Urothelium cell line (cell line): ENCODE results near the gene COL23A1.
"Not testable (repeated sequence)": the region's sequence is repeated elsewhere in the genome, so short reads cannot be mapped to it uniquely, and the experiment has no call there.

Experiments
- DNase-seq: peaks from one replicate; pipeline ENCODE4 v3.0.0; 2011; ENCODE audit warnings: low spot score, mixed read lengths
- FAIRE-seq: peaks from 2 replicates; lab custom pipeline; 2011; peaks lifted over from hg19 to GRCh38; lab: Jason Lieb, UNC

Gene COL23A1

DNA sequence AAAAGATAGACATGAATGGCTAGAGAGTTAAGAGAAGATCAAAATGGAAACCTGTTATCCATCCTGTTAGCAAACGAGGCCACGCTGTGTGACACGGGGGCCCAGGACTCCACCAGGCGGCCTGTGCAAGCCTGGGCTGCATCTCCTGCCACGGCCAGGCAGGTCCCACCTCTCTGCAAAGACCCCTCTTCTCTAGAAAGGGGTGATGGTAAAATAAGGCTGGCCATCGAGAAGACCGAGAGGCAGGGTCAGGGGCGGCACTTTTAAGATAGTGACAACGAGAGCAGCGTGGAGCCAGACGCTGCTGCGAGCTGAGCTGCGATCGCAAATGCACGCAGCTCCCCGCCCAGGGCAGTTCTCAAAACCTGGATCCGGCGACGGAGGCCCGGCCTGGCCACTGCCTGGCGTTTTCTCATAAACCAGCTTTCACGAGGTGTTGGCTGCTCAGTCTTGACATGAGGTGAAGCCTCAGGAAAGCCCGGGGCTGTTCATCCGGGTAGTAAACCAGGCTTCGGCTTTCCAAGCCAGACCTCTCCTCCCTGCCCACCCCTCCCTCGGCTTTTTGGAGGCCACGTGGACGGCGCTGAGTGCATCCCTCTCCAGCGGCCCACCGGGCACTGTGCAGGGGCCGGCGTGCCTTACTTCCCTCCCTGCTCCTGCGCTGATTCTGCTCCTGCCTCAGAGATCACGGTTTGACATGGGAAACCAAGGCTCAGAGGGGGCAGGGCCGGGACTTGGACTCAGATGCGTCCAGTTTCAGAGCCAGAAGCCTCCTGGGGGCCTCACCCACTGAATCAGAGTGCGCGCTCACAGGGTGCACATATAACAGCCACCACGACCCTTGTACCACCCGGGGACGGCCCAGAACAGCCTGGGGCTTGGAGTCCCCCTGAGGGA lies 206.0 kb downstream of the COL23A1 start:
- FAIRE-seq = no peak

DNA sequence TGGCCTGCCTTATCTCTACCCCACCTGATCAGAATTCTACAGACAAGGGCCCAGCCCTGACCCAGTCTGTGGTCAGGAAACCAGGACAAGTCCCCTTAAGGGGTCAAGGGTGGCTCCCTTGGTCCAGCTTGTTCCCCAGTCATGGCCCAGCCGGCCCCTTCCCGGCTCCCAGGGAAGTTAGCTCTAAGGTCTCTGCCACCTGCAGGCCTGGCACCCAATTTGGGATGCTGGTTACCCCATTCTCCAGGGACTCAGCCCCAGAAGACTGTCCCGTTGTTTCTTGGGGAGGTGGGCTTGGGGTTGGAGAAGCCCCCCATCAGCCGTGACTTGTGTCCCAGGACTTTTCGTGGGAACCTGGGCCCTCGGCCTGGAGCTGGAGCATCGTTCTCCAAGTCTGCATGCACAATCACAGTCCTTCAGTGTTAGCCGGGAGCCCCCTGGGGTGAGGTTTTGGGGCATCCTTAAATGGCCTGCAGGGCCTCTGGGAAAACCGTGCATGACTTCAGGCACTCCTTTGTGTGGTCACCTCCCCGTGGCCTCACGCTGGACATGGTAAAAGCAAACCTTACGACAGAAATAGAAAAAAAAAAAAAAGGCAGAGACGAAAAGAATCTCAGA lies 206.8 kb downstream of the COL23A1 start:
- no peak for DNase-seq
- no peak for FAIRE-seq

More for the DNA sequence above, 206.0 kb downstream of the COL23A1 start:
- no peak for DNase-seq

GRCh38 chr5:178382754-178383164 lies 207.4 kb downstream of the COL23A1 start:
- FAIRE-seq = no peak

DNA sequence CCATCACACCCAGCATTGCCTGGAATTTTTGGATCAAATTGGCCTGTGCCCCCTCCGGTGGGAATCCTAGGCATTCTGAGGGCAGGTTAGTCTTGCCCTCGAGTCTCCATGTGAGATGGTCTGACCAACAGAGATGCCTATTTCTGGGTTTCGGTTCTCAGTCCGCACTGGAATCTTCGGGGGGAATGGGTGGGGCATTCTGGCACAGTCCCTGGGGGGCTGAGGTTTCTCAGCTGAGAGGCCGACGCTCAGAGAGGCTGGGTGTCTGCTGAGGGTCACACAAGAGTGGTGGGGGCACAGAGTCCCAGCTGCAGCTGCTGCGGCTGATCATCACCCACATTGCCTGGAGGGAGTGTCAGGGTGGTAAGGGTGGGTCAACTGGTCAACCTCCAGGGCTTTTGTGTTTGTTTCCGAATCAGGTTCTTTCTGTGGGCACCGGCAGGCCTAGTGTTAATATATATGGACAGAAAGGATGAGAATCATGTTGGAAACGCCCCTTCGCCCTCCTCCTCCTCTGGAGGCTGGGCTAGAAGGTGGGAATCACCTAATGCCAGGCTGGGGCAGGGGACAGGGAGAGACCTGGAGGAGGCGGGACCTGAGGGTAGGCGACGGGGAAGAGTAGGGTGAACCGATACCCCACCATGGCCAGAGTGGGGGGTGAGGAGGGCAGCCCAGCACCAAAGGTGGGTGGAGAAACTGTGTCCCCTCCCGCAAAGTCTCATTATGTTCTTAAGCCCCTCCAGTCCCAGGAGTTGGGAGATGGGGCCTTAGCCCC lies 208.1 kb downstream of the COL23A1 start:
- FAIRE-seq = no peak
- DNase-seq = no peak

More at GRCh38 chr5:178382754-178383164, 207.4 kb downstream of the COL23A1 start:
- no peak for DNase-seq

GRCh38 chr5:178381206-178381605 lies 209.0 kb downstream of the COL23A1 start:
- DNase-seq (no peak), FAIRE-seq (no peak)

- FAIRE-seq (no peak), DNase-seq (no peak)
Measured at GRCh38 chr5:178380541-178381074, 209.6 kb downstream of the COL23A1 start.

- FAIRE-seq = no peak
- DNase-seq = no peak
Measured at GRCh38 chr5:178380086-178380485, 210.1 kb downstream of the COL23A1 start.

- FAIRE-seq (no peak), DNase-seq (no peak)
Measured at GRCh38 chr5:178378527-178379484, 211.4 kb downstream of the COL23A1 start.

GRCh38 chr5:178377583-178378270 lies 212.5 kb downstream of the COL23A1 start:
- DNase-seq = no peak
- FAIRE-seq = no peak

DNA sequence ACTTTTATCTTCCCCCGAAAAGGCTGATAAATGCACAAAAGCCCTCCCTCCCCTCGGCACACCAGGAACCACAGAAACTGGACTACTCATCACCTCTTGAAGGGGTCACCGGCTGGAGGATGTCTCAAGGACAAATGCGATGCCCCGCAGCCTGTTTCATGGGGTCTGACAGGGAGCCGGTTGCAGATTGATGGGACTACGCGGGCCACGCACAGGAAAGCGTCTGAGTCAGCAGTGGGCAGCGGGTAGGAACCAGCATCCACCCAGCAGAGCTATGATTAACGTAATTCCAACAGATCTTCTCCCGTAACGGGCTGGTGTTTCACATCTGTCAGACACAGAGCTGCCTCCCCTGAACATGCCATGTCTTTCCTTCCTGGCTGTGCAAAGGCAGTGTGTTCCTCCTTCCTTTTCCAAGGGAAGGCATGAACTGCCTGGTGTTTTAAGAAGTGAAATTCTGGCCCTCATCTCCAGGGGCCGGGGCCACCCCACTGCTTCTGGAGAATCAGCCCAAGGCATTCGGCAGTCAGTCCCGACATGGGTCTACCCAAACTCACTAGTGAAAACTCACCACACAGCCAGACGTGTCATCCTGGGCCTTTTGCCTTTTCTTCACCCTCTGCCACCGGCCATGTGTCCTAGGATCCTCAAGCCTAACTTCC lies 213.1 kb downstream of the COL23A1 start:
- DNase-seq (no peak), FAIRE-seq (no peak)

DNA sequence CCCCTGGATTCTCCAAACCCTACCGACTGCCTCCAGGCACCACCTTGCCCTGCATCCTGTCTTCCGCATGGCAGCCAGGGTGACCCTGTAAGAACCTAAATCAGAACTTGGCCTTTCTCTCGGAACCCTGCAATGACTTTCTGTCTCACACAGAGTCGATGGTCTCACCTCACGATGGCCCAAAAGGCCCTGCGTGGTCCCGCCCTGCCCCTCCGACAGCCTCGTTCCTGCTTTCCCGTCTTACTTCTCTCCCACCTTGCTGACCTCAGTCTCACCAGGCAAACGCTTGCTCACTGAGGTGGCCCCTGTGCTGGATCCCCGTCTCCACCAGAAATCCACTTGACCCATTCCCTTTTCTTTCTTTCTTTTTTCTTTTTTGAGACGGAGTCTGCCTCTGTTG lies 214.8 kb downstream of the COL23A1 start:
- DNase-seq = no peak
- no peak for FAIRE-seq

DNA sequence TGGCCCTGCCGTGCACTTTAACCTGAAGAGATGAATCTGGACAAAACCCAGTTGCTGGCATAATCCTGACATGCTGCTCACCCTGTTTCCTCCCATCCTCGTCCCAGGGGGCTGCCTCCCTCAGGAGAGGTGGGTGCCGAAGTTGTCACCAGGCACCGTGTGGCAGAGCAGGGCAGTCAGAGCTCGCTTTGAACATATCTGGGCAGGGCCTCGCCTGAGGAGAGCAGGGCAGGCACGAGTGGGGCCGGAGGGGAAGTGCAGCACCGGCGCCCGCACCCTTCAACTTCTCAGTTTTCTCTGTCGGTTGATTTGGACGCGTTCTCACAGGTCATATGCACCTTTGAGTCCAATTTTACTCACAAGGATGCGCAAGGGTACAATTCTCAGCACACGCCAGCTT lies 216.5 kb downstream of the COL23A1 start:
- FAIRE-seq (no peak), DNase-seq (no peak)

DNA sequence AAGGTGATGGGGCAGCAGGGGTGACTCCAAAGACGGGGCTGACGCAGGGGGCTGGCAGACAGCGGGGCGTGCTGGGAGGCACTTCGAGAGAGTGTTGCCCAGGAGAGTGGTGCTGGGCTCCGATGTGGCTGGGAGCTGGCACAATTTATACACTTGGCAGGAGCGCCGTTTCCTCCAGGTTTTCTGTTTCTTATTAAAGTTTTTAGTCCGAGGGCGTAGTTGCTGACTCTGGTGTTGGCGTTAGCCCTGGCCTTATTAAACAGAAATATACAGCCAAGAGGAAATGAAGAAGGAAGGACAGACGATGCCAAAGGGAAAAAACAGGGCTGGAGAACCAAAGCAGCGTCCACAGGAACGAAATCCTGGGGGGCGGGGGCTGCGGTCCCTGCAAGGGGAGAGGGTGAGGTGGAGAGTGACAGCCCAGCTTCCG lies 218.0 kb downstream of the COL23A1 start:
- DNase-seq (no peak), FAIRE-seq (no peak)

GRCh38 chr5:178371362-178372111 lies 218.7 kb downstream of the COL23A1 start:
- no peak for FAIRE-seq

DNA sequence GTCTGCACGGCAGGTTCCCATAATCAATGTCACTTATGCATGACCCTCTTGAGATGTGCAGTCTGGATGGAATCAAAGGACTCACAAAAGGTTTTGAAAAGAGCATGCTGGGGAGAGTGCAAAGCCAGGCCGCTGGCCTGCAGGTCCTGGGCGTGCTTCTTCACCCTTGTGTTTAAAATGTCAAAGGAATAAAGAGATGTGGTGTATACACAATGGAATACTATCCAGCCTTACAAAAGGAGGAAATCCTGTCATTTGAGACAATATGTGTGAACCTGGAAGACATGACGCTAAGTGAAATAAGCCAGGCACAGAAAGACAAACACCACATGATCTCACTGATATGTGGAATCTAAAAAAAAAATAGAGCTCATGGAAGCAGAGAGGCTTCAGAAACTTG lies 220.1 kb downstream of the COL23A1 start:
- DNase-seq = no peak
- no peak for FAIRE-seq

More at GRCh38 chr5:178371362-178372111, 218.7 kb downstream of the COL23A1 start:
- no peak for DNase-seq

DNA sequence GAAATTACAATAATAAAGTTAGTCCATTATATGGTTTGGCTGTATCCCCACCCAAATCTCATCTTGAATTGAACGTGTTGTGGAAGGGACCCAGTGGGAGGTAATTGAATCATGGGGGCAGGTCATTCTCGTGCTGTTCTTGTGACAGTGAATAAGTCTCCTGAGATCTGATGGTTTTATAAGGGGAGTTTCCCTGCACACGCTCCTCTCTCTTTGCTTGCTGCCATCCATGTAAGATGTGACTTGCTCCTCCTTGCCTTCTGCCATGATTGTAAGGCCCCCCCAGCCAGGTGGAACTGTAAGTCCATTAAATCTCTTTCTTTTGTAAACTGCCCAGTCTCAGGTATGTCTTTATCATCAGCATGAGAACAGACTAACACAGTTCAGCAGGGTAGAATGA lies 220.7 kb downstream of the COL23A1 start:
- DNase-seq, FAIRE-seq: not testable (repeated sequence)

GRCh38 chr5:178368716-178369300 lies 221.4 kb downstream of the COL23A1 start:
- FAIRE-seq (no peak), DNase-seq (no peak)

DNA sequence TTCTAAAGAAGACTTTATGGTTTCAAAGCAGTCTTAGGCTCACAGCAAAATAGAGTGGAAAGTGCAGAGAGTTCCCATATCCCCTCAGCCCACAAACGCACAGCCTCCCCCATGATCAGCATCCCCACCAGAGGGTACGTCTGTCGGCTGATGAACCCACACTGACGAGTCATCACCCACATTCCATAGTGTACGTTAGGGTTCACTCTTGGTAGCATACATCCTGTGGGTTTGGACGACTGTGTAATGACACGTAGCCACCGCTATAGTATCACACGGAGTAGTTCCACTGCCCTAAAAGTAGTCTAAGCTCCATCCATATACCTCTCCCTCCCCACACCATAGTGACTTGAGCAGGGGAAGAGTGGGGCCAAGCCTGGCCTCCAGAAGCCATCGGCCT lies 221.9 kb downstream of the COL23A1 start:
- FAIRE-seq (no peak), DNase-seq (no peak)
